NT2/D1 (cell line): Measurements from ENCODE around the gene ZNF428.

Experiments used
- SUZ12 ChIP-seq: IDR thresholded peaks from 2 replicates; pipeline ENCODE4 v1.6.1; 2011; ENCODE audit not compliant: insufficient read length, insufficient read depth; ENCODE audit errors: extremely low read depth
- YY1 ChIP-seq: IDR thresholded peaks from 2 replicates; pipeline ENCODE4 v1.6.1; 2011; ENCODE audit not compliant: insufficient read length, insufficient read depth
- ZNF274 ChIP-seq: IDR thresholded peaks from 2 replicates; pipeline ENCODE4 v1.6.1; 2011; ENCODE audit warnings: mild to moderate bottlenecking, low read depth, low read length

GRCh38 chr19:43591904-43592772, 27.3 kb downstream of the ZNF428 start:
- TF ChIP-seq YY1 (no peak), ZNF274 (no peak), SUZ12 (no peak)
